Measurements from ENCODE around the gene ENAM. TPM values are rescaled to one million over a fixed set of nuclear protein-coding genes. Genes with fewer than 3 reads are reported as not detected.

The ENAM gene
- polyA plus RNA-seq, 1 donor (not counting 4 experiments of a cell fraction or from before 2014, with no cell fraction given), result not detected

DNA sequence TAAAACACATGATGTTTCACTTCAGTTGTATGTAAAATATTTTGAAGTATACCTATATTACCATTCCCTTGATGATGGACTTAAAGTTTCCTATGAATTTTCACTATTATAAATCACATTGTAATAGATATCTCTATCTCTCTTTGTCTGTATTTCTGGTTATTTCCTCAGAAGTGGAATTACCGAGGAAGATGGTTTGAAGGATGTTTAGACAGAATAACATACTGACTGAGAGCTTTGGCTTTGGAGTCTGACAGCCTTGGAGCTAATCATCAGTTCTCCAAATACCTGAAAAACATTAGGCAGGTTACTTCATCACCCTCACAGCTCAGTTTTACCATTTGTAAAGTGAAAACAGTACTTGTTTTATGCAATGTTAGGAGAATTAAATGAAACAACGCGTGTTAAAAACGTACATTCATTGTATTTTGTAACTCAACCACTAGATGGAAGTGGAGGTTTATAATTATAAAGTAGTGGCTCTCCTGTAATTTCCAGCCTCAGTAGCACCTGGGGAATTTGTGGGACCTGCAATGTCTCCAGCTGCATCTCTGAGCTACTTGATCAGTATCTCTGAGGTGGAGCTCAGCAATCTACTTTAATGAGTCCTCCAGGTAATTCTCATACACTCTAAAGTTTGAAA, 23.4 kb downstream of the ENAM start:
- no peaks in the 10 kb centered on the region for H3K9me3 ChIP-seq (ENCODE audit: control insufficient read depth, low read depth, low read length)
- H3K4me1 ChIP-seq (ENCODE audit: control insufficient read depth, extremely low read depth, insufficient read depth, low read length), result no peaks in the 10 kb centered on the region
- H3K9me1 ChIP-seq (ENCODE audit: control insufficient read depth, extremely low read depth, insufficient read depth, low read length), result no peaks in the 10 kb centered on the region
- no peaks in the 10 kb centered on the region for H4K20me1 ChIP-seq (ENCODE audit: control insufficient read depth, extremely low read depth, insufficient read depth, low read length)
- H3K27ac ChIP-seq (ENCODE audit: control insufficient read depth, insufficient read depth, low read length), result no peak overlapping the region
- peak overlapping the region; percentile 54 for H3K4me2 ChIP-seq (ENCODE audit: control insufficient read depth, extremely low read depth, insufficient read depth, low read depth, low read length)
- H3K79me2 ChIP-seq (ENCODE audit: control insufficient read depth, insufficient read depth, low read length), result no peaks in the 10 kb centered on the region
- H3K36me3 ChIP-seq (ENCODE audit: control insufficient read depth in 2 of 2, extremely low read depth in 1 of 2, insufficient read depth in 2 of 2, low read length in 2 of 2), result no peaks in the 10 kb centered on the region
- dilution Hi-C loops (cut with MboI; ENCODE audit: extremely low pct_ligation_motif_present, low sequenced_read_pairs), result no loop called here
- FAIRE-seq (peak; percentile 58), DNase-seq (ENCODE audit: low read depth, low spot score) (no peak)
- peak overlapping the region in 1 of 3 experiments; percentile 7 for H3K4me3 ChIP-seq (ENCODE audit: control insufficient read depth in 2 of 3, extremely low read depth in 1 of 3, insufficient read depth in 2 of 3, low read depth in 1 of 3, low read length in 3 of 3)
- TF ChIP-seq EZH2 (IDR thresholded peaks at IDR 0.05; ENCODE audit: low read length), result no peak
- TF ChIP-seq, protein P1, sequence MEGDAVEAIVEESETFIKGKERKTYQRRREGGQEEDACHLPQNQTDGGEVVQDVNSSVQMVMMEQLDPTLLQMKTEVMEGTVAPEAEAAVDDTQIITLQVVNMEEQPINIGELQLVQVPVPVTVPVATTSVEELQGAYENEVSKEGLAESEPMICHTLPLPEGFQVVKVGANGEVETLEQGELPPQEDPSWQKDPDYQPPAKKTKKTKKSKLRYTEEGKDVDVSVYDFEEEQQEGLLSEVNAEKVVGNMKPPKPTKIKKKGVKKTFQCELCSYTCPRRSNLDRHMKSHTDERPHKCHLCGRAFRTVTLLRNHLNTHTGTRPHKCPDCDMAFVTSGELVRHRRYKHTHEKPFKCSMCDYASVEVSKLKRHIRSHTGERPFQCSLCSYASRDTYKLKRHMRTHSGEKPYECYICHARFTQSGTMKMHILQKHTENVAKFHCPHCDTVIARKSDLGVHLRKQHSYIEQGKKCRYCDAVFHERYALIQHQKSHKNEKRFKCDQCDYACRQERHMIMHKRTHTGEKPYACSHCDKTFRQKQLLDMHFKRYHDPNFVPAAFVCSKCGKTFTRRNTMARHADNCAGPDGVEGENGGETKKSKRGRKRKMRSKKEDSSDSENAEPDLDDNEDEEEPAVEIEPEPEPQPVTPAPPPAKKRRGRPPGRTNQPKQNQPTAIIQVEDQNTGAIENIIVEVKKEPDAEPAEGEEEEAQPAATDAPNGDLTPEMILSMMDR (optimal IDR thresholded peaks at IDR 0.05 in 1 of 3, IDR thresholded peaks at IDR 0.05 in 1 of 3, conservative IDR thresholded peaks at IDR 0.05 in 1 of 3; ENCODE audit: extremely low read depth in 1 of 3, insufficient read depth in 2 of 3, low read length in 3 of 3), result peak; percentile 6 to 44 (median 21)
- H3K9ac ChIP-seq (ENCODE audit: control insufficient read depth, extremely low read depth, insufficient read depth, low read length), result no peak overlapping the region
- H2AFZ ChIP-seq (ENCODE audit: control insufficient read depth, low read length), result peak overlapping the region; percentile 83
- no peaks in the 10 kb centered on the region for H3K27me3 ChIP-seq (ENCODE audit: control insufficient read depth, extremely low read depth, insufficient read depth, low read length)

GRCh38 chr4:70654605-70655011, 26.1 kb downstream of the ENAM start:
- no peaks in the 10 kb centered on the region for H3K27me3 ChIP-seq (ENCODE audit: control insufficient read depth, extremely low read depth, insufficient read depth, low read length)
- no peaks in the 10 kb centered on the region for H3K79me2 ChIP-seq (ENCODE audit: control insufficient read depth, insufficient read depth, low read length)
- H3K4me3 ChIP-seq (ENCODE audit: control insufficient read depth in 2 of 3, extremely low read depth in 1 of 3, insufficient read depth in 2 of 3, low read depth in 1 of 3, low read length in 3 of 3), result no peak overlapping the region
- no peaks in the 10 kb centered on the region for H3K4me1 ChIP-seq (ENCODE audit: control insufficient read depth, extremely low read depth, insufficient read depth, low read length)
- no peaks in the 10 kb centered on the region for H4K20me1 ChIP-seq (ENCODE audit: control insufficient read depth, extremely low read depth, insufficient read depth, low read length)
- H2AFZ ChIP-seq (ENCODE audit: control insufficient read depth, low read length), result no peak overlapping the region
- H3K9me1 ChIP-seq (ENCODE audit: control insufficient read depth, extremely low read depth, insufficient read depth, low read length), result no peaks in the 10 kb centered on the region
- no peaks in the 10 kb centered on the region for H3K9me3 ChIP-seq (ENCODE audit: control insufficient read depth, low read depth, low read length)
- FAIRE-seq (no peak), DNase-seq (ENCODE audit: low read depth, low spot score) (no peak)
- dilution Hi-C loops (cut with MboI; ENCODE audit: extremely low pct_ligation_motif_present, low sequenced_read_pairs), result no loop called here
- H3K4me2 ChIP-seq (ENCODE audit: control insufficient read depth, extremely low read depth, insufficient read depth, low read depth, low read length), result no peak overlapping the region
- no peak overlapping the region for H3K9ac ChIP-seq (ENCODE audit: control insufficient read depth, extremely low read depth, insufficient read depth, low read length)
- H3K27ac ChIP-seq (ENCODE audit: control insufficient read depth, insufficient read depth, low read length), result no peak overlapping the region
- TF ChIP-seq, protein P1 (optimal IDR thresholded peaks at IDR 0.05 in 1 of 3, IDR thresholded peaks at IDR 0.05 in 1 of 3, conservative IDR thresholded peaks at IDR 0.05 in 1 of 3; ENCODE audit: extremely low read depth in 1 of 3, insufficient read depth in 2 of 3, low read length in 3 of 3), result no peak
- no peak for TF ChIP-seq EZH2 (IDR thresholded peaks at IDR 0.05; ENCODE audit: low read length)
- H3K36me3 ChIP-seq (ENCODE audit: control insufficient read depth in 2 of 2, extremely low read depth in 1 of 2, insufficient read depth in 2 of 2, low read length in 2 of 2), result no peaks in the 10 kb centered on the region
